ENCODE measurements around the gene NFAM1.

NFAM1 gene

DNA sequence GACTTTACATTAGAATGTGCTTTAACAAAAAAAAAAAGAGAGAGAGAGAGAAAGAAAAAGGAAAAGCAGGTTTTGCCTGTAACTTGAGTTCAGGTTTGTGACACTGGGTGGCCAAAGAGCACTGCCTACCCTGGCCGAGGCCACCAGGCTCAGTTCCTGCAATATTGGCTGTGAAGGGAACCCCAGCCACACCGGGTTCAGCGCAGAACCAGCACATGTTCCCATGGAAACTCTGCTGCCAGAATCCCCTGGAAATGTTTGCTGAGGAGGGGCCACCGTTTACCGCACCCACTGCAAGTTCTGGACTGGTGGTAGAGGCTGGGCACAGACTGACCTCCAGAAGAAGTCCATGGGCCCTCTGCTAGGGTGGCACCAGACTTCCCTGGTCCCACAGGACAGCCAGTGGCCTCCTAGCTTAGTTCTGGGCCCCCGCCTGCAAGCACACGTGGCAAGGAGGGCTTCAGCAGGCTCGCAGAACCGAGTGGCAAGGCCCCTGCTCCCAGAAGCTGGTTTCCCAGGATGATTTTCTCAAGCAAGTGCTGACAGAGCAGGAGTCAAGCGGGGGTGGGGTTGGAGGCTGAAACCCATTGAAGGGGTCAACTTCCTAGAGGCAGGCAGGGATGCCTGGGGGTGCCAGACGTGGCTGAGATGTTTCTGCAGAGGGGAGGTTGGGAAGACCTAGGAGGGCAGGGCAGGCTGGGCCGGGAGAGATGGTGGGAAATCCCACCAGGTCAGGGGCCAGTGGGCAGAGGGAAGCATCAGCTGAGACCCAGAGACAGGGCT lies 51.2 kb downstream of the NFAM1 start:
- Histone ChIP-seq H2AFZ (ENCODE audit: low read length) (no peak overlapping the region), H4K20me1 (ENCODE audit: insufficient read depth, low read length, poor library complexity, severe bottlenecking) (no peaks in the 10 kb centered on the region), H3K4me1 (ENCODE audit: insufficient read depth, low read length, poor library complexity, severe bottlenecking) (peaks cover 13% of the 10 kb centered on the region), H3K36me3 (ENCODE audit: insufficient read depth, low read length) (no peaks in the 10 kb centered on the region), H3K9ac (ENCODE audit: low read depth, low read length, poor library complexity, severe bottlenecking) (no peak overlapping the region), H3K9me3 (ENCODE audit: insufficient read depth, low read depth, low read length) (no peaks in the 10 kb centered on the region), H3K27me3 (ENCODE audit: insufficient read depth, low read length, poor library complexity, severe bottlenecking) (no peaks in the 10 kb centered on the region), H3K9me2 (replicated peaks; ENCODE audit: low read depth, low read length) (no peaks in the 10 kb centered on the region), H3K79me2 (ENCODE audit: insufficient read depth, low read length) (no peaks in the 10 kb centered on the region), H3K4me3 (ENCODE audit: low read length, poor library complexity, severe bottlenecking) (no peak overlapping the region), H3K4me2 (ENCODE audit: low read depth, low read length, poor library complexity, severe bottlenecking) (no peak overlapping the region), H3F3A (ENCODE audit: low read depth) (no peaks in the 10 kb centered on the region)
- no peak for TF ChIP-seq CTCF (conservative IDR thresholded peaks at IDR 0.05; ENCODE audit: low read length)
- TF ChIP-seq EZH2phosphoT487 (IDR thresholded peaks at IDR 0.05; ENCODE audit: borderline replicate concordance), result no peak

- Histone ChIP-seq H3K4me3 (ENCODE audit: low read length, poor library complexity, severe bottlenecking) (no peak overlapping the region), H3F3A (ENCODE audit: low read depth) (no peaks in the 10 kb centered on the region), H3K9me3 (ENCODE audit: insufficient read depth, low read depth, low read length) (no peaks in the 10 kb centered on the region), H3K27me3 (ENCODE audit: insufficient read depth, low read length, poor library complexity, severe bottlenecking) (no peaks in the 10 kb centered on the region), H2AFZ (ENCODE audit: low read length) (no peak overlapping the region), H4K20me1 (ENCODE audit: insufficient read depth, low read length, poor library complexity, severe bottlenecking) (no peaks in the 10 kb centered on the region), H3K4me1 (ENCODE audit: insufficient read depth, low read length, poor library complexity, severe bottlenecking) (peaks cover 16% of the 10 kb centered on the region), H3K4me2 (ENCODE audit: low read depth, low read length, poor library complexity, severe bottlenecking) (no peak overlapping the region), H3K79me2 (ENCODE audit: insufficient read depth, low read length) (no peaks in the 10 kb centered on the region), H3K36me3 (ENCODE audit: insufficient read depth, low read length) (no peaks in the 10 kb centered on the region), H3K9ac (ENCODE audit: low read depth, low read length, poor library complexity, severe bottlenecking) (no peak overlapping the region), H3K9me2 (replicated peaks; ENCODE audit: low read depth, low read length) (no peaks in the 10 kb centered on the region)
- TF ChIP-seq EZH2phosphoT487 (IDR thresholded peaks at IDR 0.05; ENCODE audit: borderline replicate concordance), result no peak
- TF ChIP-seq CTCF (conservative IDR thresholded peaks at IDR 0.05; ENCODE audit: low read length), result no peak
These were observed 52.2 kb downstream of the NFAM1 start for GRCh38 chr22:42379966-42380537.

GRCh38 chr22:42376711-42377554 lies 55.3 kb downstream of the NFAM1 start:
- Histone ChIP-seq H2AFZ (ENCODE audit: low read length) (no peak overlapping the region), H3K79me2 (ENCODE audit: insufficient read depth, low read length) (no peaks in the 10 kb centered on the region), H3K27me3 (ENCODE audit: insufficient read depth, low read length, poor library complexity, severe bottlenecking) (no peaks in the 10 kb centered on the region)

More at GRCh38 chr22:42376711-42377554, 55.3 kb downstream of the NFAM1 start:
- H3K9ac ChIP-seq (ENCODE audit: low read depth, low read length, poor library complexity, severe bottlenecking), result no peak overlapping the region
- H3K4me1 ChIP-seq (ENCODE audit: insufficient read depth, low read length, poor library complexity, severe bottlenecking), result peaks cover 19% of the 10 kb centered on the region
- no peaks in the 10 kb centered on the region for H4K20me1 ChIP-seq (ENCODE audit: insufficient read depth, low read length, poor library complexity, severe bottlenecking)
- peak overlapping the region; percentile 2 for H3K4me2 ChIP-seq (ENCODE audit: low read depth, low read length, poor library complexity, severe bottlenecking)
- no peak overlapping the region for H3K4me3 ChIP-seq (ENCODE audit: low read length, poor library complexity, severe bottlenecking)
- H3K9me3 ChIP-seq (ENCODE audit: insufficient read depth, low read depth, low read length), result no peaks in the 10 kb centered on the region
- H3K9me2 ChIP-seq (replicated peaks; ENCODE audit: low read depth, low read length), result no peaks in the 10 kb centered on the region
- no peaks in the 10 kb centered on the region for H3K36me3 ChIP-seq (ENCODE audit: insufficient read depth, low read length)
- 0 out of 2 replicates have a peak, but pooled peaks cover 4% of the 10 kb centered on the region for H3F3A ChIP-seq (ENCODE audit: low read depth)
- no peak for TF ChIP-seq CTCF (conservative IDR thresholded peaks at IDR 0.05; ENCODE audit: low read length)
- no peak for TF ChIP-seq EZH2phosphoT487 (IDR thresholded peaks at IDR 0.05; ENCODE audit: borderline replicate concordance)

All from Loucy (cell line).